Limb (tissue), 2 donors: Measurements from ENCODE around the gene PARK7.
"Not testable (repeated sequence)": the region's sequence is repeated elsewhere in the genome, so short reads cannot be mapped to it uniquely, and the experiment has no call there.

ENCODE experiments used
- DNase-seq, 2 donors: peaks; one replicate each; pipeline ENCODE4 v3.0.0-alpha.2; 2016; ENCODE audit errors: extremely low spot score in 2 of 2

Gene PARK7

DNA sequence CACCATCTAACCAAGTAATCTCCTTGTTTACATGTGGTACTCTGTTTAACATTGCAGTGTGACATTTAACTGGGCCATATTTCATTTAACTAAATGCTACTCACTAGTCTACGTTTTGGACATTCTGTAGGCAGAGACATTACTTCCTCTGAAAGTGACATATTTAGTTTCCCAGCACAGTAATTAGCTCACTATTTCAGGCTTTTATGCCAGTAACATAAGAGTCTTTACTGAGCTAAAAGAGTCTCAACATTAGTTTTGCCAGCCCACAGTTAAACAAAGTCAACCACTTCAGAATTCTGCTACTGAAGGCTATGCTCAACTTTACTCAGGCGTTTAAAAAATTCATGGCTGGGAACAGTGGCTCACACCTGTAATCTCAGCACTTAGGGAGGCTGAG, 18.3 kb upstream of the PARK7 start:
- no peak for DNase-seq

DNA sequence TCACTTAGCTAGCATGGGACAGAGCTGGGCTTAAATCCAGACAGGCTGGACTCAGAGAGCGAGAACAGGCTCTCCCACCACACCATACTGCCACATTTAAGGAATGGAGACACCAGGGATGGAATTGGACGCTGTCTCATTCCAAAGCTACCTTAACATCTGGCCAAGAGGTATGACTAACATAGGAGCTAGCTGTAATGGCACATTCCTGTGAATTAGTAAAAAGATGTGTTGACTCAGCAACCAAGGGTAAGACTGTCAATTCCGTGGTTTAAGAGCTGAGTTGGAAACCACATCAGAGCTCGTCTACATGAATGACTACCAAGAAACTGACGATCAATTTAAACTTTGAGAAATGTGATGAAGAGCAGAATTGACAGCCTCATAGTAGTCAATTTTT, 12.6 kb upstream of the PARK7 start:
- no peak for DNase-seq

- not testable (repeated sequence) for DNase-seq
These were observed 8.7 kb upstream of the PARK7 start for GRCh38 chr1:7952791-7953190.

- peak; percentile 89 to 94 for DNase-seq
These were observed 7.5 kb upstream of the PARK7 start for GRCh38 chr1:7953850-7954609.

DNA sequence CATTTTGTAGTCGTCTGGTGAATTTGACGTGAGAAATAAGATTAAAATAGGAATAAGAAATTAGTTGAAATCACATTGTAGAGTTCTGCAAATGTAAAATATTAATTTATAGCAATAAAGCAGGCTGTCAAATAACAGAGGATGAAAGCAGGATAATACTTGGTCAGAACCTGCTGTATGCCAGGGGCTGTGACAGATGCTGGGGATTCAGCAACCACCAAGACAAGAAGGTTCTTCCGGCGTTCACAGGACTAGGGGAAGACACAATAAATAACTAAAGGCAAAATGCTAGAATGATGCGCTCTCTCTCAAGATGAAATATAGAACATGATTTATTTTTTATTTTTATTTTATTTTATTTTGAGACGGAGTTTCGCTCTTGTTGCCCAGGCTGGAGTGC, 6.8 kb upstream of the PARK7 start:
- DNase-seq = no peak

DNA sequence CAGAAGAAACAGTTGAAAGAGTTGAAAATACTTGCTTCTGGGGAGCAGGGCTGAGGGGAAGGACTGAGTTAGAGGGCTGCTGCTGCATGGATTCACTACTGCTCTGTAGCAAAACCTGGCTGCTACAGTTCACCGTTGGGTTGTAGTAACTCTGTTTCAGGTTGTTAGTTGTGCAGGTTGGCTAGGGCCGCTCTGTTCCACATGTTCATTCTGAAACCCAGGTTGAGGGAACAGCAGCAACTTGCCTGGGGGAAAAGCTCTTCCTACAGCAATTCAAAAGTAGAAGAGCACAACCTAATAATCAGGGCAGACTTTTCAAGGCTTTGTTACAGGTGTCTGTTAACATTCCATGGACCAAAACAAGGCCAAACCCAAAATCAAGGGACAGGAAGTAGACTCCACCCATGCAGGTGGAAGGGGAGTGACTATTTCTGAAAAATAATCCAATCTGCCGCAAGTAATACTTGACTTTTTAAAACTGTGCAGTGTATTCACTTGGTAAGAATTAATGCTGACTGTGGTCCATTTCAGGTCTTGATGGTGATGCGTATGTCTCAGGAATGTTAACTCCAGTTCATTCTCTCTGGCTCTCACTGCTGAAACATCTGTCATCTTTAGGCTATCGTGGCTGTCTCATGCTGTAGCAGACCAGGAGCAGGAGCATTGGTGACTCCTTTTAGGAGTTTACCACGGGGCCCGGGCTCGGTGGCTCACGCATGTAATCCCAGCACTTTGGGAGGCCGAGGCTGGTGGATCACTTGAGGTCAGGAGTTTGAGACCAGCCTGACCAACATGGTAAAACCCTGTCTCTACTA, 5.1 kb upstream of the PARK7 start:
- no peak for DNase-seq

DNA sequence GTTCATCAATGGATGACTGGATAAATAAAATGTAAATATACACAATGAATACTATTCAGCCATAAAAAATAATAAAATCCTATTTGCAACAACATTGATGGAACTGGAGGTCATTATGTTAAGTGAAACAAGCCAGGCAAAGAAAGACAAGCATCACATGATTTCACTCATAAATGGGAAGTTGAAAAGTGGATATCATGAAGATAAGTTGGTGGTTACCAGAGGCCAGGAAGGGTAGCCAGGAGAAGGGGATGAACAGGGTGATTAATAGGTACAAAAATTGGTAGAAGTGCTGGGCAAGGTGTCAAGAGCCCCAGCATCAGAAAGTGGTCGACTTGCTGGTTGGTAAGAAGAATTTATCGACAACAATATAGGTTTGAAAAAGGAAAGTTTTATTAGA, 1.3 kb upstream of the PARK7 start:
- no peak for DNase-seq

GRCh38 chr1:7960867-7961215, 670 bp upstream of the PARK7 start:
- DNase-seq = no peak

DNA sequence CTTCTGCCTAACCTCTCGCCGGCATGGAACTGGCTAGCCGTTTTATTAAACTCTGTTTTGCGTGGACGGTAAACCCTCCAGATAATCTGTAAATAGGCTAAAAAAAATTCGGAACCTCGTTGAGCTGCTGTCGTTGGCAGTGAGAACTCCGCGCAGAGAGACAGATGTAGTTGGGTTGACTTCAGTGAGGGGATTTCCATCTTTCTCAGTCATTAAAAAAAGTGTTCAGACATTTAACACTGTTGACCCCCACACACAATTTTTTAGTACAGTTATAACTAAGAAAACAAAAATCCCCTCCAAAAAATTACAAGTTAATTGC, 464 bp downstream of the PARK7 start:
- DNase-seq = no peak

- no peak for DNase-seq
These were observed 1.3 kb downstream of the PARK7 start for GRCh38 chr1:7962636-7963377.

- DNase-seq = not testable (repeated sequence)
These were observed 1.8 kb downstream of the PARK7 start for GRCh38 chr1:7963378-7963730.

- not testable (repeated sequence) for DNase-seq
These were observed 2.3 kb downstream of the PARK7 start for GRCh38 chr1:7963841-7964240.

GRCh38 chr1:7964476-7964875, 3.0 kb downstream of the PARK7 start:
- DNase-seq = no peak

GRCh38 chr1:7967196-7967595, 5.7 kb downstream of the PARK7 start:
- DNase-seq = no peak

- no peak for DNase-seq
These were observed 6.1 kb downstream of the PARK7 start for GRCh38 chr1:7967651-7968050.

DNA sequence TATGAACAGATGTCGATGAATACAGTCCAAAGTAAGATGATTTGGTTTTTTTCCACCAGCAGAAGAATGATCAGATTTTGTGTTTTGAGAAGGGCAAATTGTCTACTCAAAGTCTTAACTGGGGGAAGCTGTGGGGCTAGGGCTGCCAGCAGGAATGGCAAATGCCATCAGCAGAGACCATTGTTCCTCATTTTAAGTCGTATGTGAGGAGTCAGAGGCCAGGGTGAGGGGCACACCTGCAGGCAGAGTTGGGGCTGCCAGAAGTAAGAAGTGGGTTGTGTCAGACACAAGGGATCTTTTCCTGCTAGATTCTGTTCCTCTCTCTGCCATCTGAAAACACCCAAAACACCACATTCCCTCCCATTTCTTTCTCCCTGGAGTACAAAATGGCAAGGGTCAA, 8.7 kb downstream of the PARK7 start:
- no peak for DNase-seq

GRCh38 chr1:7971024-7971423, 9.5 kb downstream of the PARK7 start:
- no peak for DNase-seq

- no peak for DNase-seq
These were observed 10.8 kb downstream of the PARK7 start for GRCh38 chr1:7972285-7972684.

DNA sequence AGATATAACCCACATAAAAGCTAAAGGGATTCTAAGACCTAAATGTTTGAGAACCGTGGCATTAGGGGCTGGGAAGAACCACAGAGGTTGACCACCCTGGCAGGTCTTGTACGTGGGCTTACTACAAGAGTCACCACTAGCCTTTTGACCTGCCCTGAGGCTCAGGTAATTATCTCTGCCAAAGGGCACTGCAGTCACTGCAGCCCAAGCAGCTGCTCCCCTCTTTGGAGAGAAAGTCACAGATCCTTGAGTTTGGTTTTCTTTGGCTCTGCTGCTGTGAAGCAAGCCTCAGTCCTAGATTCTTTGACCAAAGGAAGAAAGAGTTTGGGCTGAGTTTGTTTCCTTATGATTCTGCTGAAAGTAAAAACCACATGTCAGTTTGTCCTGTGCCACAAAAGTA, 11.6 kb downstream of the PARK7 start:
- no peak for DNase-seq

DNA sequence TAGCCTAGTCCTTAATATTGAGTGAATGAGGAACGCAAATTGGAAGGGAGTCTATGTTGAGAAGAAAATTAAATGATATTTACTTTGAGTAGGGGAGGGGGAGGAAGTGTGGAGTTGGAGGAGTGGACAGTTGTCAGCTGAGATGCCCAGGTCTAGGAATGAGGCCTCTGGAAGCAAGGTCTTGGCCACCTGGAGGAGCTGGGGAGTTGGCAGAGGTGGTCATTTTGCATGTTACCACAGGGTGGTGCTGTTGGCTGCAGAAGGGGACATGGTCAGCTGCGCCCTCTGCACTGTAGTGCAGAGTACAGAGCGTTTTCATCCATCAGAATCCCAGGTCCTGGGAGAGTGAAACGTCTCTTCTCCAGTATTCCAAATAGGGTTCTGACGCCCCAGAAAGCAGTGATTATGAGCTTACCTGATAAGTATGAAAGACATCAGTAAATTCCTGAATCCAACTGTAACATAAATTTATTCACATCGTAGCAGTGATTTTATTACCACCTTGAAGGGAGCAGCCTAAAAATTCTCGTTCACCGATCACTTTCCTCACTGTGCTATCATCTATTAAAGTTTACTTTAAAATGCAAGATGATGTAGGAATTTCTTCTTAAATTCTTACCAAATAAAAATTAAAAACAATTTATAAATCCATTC, 13.8 kb downstream of the PARK7 start:
- DNase-seq = peak; percentile 23 to 72

- no peak for DNase-seq
These were observed 19.5 kb downstream of the PARK7 start for GRCh38 chr1:7980984-7981383.
